GM18907 (cell line): ENCODE measurements around the gene ZNF423.
A peak's percentile ranks its signal among the peaks of the same experiment; 100 is the strongest.
"Not testable (repeated sequence)": the region's sequence is repeated elsewhere in the genome, so short reads cannot be mapped to it uniquely, and the experiment has no call there.

ENCODE experiments used
- ATAC-seq: cut with Tn5 transposase; IDR thresholded peaks from one replicate; pipeline ENCODE4 v1.9.1; 2021; ENCODE audit warnings: mild to moderate bottlenecking, moderate library complexity; ENCODE audit not compliant: unreplicated experiment

Gene ZNF423

GRCh38 chr16:49871824-49872223, 15.9 kb upstream of the ZNF423 start:
- not testable (repeated sequence) for ATAC-seq

- no peak for ATAC-seq
These were observed 13.8 kb upstream of the ZNF423 start for GRCh38 chr16:49869731-49870130.

- no peak for ATAC-seq
These were observed 12.1 kb upstream of the ZNF423 start for GRCh38 chr16:49867796-49868668.

DNA sequence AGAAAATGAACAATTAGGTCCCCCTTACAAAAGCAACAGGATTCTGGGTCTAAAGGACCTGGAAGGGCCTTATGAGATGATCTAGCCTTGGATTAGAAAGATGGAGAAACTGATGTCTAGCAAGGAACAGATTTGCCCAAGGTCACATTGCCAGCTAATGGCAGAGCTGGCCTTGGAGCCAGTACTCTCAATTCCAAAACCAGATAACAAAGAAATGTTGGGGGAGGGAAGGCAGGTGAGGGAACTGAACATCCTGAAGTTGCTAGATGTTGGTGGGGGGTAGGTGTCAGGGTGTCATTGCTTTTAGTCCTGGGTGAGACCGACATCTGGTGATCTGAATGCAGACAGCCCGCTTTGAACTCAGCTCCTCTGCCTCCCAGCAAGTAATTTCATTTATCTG, 11.3 kb upstream of the ZNF423 start:
- ATAC-seq, result no peak

- ATAC-seq, result no peak
These were observed 10.7 kb upstream of the ZNF423 start for GRCh38 chr16:49866595-49867071.

DNA sequence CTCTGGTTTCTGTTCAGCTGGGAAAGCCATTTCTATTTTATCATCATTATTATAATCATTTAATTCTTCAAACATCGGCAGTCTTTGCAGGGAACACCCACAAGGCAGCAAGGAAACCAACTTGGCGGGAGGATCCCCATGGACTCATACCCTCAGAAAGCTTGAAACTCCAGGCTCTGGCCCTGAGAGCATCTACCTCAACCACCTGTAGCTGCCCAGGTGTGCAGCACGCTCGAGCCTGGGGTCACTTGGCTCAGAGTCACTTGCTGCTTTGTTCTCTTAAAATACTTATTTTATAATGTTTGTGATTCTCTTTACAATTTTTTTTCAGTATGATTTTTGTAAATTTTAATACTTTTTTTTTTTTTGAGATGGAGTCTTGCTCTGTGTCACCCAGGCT, 6.8 kb upstream of the ZNF423 start:
- no peak for ATAC-seq

DNA sequence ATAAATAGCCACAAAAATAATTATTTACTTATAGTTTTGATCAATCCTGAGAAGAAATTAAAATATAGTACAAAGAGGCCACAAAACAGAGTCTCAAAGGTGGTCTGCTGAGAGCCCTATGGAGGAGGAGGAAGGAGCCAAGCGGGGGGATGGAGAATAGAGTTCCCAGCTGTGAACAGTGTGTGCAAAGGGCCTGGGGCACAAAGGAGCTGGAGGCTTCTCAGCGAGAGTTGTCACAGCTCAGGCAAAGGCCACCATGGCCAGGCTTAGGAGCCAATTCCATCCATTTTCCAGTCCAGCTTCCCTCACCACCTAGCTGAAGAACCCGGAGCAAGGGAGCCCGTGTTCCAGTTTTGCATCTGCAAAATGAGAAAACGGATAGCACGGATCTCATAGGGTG, 5.4 kb upstream of the ZNF423 start:
- no peak for ATAC-seq

DNA sequence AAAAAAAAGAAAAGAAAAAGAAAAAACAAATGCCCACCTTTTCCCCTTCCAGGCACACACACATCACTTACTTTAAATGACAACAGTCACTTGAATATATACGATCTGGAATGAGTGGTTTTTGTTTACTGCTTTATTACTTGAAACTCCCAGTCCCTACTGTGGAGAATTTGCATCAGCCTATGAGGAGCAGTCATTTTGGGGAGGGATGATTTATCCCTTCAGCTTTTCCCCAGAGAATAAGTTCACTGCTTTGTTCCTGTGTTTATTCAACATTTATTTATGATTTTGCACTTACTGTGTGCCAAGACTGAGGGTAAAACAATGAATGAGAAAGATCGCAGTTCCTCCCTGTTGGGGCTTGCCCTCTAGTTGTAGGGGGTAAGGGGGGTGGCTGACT, 4.7 kb upstream of the ZNF423 start:
- ATAC-seq, result no peak

- no peak for ATAC-seq
These were observed 3.4 kb upstream of the ZNF423 start for GRCh38 chr16:49859125-49859811.

GRCh38 chr16:49858200-49859124, 2.5 kb upstream of the ZNF423 start:
- ATAC-seq, result no peak

GRCh38 chr16:49857423-49858181, 1.7 kb upstream of the ZNF423 start:
- ATAC-seq, result no peak

GRCh38 chr16:49856672-49857330, 889 bp upstream of the ZNF423 start:
- no peak for ATAC-seq

- ATAC-seq, result peak; percentile 70
These were observed 561 bp downstream of the ZNF423 start for GRCh38 chr16:49855280-49855821.

DNA sequence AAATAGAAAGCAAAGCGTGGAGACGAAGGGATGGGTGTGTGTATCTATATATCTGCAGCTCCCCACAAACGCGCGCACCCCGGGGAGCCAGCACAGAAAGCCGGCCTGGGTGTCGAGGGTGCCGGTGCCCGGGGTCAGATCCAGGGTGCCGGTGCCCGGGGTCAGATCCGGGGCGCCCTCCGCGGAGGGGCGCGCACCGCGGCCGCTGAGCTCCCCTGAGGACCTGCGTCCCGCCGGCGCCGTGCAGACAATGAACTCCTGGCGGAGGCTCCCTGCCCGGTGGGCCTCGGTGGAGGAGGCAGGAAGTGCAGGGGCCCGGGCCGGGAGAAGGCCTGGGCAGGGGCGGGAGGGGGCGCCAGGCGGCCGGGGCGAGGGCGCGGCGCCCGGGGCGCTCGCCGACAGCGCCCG, 1.1 kb downstream of the ZNF423 start:
- ATAC-seq, result peak; percentile 20

GRCh38 chr16:49854188-49854795, 1.6 kb downstream of the ZNF423 start:
- ATAC-seq, result no peak

- no peak for ATAC-seq
These were observed 3.6 kb downstream of the ZNF423 start for GRCh38 chr16:49852279-49852678.

DNA sequence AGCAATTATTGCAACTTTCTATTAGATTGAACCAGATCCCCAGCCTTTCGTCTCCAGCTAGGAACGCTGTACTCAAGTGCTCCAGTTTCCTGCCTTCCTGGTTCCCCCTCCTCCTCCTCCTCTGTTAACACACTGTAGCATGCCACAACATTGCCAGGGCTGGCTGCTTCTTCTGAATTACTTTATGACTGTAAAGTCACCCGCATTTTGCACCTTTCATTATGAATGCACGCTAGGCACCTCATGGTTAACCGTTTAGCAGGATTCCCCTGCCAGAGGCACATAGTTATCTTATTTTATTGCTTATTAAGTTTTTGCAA, 4.5 kb downstream of the ZNF423 start:
- ATAC-seq, result no peak

- no peak for ATAC-seq
These were observed 5.1 kb downstream of the ZNF423 start for GRCh38 chr16:49850558-49851467.
